GM18951 (cell line): ENCODE data around the gene CNR1.
A peak's percentile ranks its signal among the peaks of the same experiment; 100 is the strongest.
"Not testable (repeated sequence)": the region's sequence is repeated elsewhere in the genome, so short reads cannot be mapped to it uniquely, and the experiment has no call there.

ENCODE experiments used
- POLR2A ChIP-seq: IDR thresholded peaks from 4 replicates; pipeline ENCODE4 v1.6.1; 2011; ENCODE audit warnings: mild to moderate bottlenecking; ENCODE audit not compliant: insufficient read length, insufficient read depth; ENCODE audit errors: extremely low read depth
- in situ Hi-C: fragments of 300-500 bp; cut with MboI; formaldehyde crosslinking; loops from one replicate; pipeline ENCODE4 v1.12.0; 2022; ENCODE audit warnings: low sequenced_read_pairs, mixed read lengths, inconsistent platforms; ENCODE audit not compliant: unreplicated experiment

CNR1 gene

DNA sequence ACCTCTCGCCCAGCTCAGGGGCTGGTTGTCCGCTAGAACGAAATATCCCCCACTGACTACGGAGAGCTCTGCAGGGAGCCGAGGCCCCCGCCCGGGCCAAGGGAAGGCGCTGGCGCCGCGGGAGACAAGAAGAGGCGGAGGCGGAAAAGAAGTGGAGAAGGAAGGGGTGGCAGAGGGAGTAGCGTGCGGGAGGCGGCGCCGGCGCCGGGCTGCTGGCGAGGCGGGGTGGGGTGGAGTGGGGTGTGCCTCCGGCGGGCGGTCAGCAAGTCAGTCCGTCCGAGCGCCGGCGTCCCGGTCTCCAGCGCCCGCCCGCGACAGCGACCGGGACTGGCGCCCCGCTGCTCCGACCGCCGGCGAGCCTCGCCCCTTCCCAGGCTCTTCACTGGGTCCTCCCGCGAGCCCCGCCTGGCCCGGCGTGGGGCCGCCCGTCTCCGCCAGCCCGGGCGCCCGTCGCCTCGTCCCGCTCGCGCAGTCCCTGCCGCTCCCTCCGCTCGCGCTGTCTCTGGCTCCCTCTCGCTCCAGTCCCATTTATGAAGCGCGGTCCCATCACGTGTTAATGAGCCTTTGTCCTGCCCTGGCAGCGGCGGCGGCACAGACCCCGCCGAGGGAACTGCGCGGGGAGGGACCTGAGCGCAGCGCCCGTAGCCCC, at the start of gene CNR1:
Gene CNR1, minus strand, starts transcription at position 504 of the 649 bp plus-strand sequence. CDS start 21,073 bp downstream, outside the sequence.
- peak; percentile 78 for TF ChIP-seq POLR2A
- in situ Hi-C loops, result no loop called here

DNA sequence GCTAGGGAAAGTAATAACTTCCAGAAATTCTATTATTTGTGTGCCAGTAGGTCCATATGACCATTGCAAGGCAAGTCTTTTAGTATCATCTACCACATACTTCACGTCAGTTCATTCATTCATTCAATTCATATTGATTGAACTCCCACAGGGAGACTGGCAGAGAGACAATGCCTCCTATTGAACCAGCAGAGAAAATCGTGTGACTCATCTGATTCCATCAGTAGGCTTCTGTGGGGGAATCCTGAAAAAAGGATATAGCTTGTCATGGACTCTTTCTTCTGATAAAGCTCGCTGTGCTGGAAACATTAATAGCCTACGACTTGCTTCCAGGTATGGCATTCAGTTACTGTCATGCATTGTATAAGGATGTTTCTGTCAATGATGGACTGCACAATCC, 45.3 kb upstream of the CNR1 start:
- no peak for TF ChIP-seq POLR2A
- in situ Hi-C loops, result no loop called here

DNA sequence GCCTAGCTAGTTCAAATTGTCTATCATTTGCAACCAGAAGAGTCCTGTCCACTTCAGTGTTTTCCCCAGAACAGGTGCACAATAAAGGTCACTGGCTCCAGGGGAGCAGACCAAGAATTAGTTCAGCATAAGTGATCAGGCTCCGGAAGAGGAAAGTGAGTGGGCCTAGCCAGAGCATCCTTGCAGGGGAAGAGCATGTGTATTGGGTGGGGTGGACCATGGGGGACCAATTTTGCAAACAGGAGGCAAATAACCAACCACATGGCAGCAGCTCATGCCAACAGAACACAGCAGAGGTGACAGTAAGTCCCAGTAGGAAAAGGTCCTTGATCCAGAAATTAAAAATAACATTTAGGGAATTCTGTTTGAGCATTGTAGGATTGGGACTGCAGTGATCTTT, 43.2 kb upstream of the CNR1 start:
- no peak for TF ChIP-seq POLR2A
- in situ Hi-C loops, result no loop called here

DNA sequence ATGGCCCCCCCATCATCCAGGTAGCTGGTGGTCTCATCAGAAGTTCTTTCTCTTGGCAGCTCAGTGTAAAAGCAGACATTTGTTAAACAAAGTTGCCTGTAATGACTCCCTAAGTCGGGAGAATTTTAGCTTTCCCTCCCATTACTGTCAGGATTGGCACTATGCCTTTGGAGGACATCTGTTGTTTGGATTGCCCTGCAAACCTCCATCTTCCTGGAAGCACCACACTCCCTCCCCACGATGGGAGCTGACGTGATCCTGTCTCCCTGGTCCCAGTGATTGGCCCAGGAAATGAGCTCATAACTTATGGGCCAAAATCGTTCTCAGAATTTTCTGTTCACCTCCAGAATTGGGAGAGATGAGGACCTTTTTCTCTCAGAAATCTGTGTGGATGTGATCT, 42.6 kb upstream of the CNR1 start:
- TF ChIP-seq POLR2A, result no peak
- in situ Hi-C loops, result no loop called here

DNA sequence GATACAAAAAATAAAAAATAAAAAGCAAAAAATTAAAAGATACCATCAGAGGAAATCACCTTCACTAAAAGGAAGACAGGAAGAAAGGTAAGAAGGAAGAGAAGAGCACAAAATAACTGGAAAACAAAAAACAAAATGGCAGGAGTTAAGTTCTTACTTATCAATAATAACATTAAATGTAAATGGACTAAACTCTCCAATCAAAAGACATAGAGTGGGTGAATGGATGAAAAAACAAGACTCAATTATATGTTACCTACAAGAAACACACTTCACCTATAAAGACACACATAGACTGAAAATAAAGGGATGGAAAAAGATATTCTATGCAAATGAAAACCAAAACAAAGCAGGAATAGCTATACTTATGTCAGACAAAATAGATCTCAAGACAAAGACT, 35.6 kb upstream of the CNR1 start:
- in situ Hi-C loops, result not testable (repeated sequence)

DNA sequence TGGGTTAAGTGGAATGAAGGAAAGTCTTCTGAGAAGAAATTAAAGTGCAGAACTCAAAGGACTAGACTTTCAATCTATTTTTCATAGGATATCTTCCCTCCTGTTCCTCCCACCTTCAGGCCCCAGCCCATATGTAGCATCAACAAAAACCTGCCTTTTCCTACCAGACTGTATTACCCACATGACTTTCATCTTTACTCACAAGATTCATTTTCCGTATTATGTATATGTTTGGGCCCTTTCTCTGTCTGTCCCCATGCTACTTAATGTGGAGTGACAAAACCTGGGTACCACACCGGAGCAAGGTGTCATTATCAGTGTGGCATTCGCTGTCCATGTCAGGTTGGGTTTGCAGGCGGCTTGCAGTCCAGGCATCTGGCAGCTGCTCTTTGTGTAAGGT, 18.8 kb upstream of the CNR1 start:
- no peak for TF ChIP-seq POLR2A
- in situ Hi-C loops, result no loop called here

DNA sequence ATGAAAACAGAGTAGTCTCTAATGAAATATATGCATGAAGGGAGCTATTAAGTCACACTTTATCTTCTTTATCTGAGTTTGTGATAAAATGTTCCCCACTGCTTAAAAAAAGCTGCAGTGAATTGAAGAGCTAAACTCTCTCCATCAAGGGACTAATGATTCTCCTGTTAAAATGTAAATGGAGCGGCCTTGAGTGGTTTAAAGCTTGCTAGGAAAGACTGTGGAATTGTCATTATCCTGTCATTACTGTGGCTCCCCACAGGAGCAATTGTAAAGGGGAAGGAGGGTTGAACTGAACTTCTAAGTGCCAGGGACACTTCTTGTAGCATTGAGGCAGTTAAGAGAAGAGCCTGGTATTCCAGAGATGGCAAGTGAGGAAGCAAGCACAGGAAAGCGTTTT, 17.3 kb upstream of the CNR1 start:
- TF ChIP-seq POLR2A, result no peak
- in situ Hi-C loops, result no loop called here

DNA sequence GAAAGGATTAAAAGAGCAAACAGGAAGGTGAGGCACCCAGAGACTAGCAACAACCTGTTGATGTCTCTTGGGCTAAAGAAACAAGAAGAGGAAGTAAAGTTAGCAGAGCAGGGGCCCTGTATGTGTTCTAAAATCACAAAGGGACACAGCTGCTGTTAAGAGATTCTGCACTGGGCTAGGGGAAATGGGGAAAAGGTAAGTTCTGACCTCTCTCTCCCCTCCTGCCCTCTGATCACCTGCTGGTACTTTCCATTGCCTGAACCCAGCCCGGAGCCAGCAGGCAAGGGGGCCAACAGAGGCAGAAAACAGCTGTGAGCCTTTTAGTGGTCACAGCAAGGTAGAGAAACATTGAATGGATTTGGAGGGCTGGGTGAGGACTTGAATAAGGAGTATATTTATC, 13.5 kb upstream of the CNR1 start:
- TF ChIP-seq POLR2A, result no peak
- in situ Hi-C loops, result no loop called here

DNA sequence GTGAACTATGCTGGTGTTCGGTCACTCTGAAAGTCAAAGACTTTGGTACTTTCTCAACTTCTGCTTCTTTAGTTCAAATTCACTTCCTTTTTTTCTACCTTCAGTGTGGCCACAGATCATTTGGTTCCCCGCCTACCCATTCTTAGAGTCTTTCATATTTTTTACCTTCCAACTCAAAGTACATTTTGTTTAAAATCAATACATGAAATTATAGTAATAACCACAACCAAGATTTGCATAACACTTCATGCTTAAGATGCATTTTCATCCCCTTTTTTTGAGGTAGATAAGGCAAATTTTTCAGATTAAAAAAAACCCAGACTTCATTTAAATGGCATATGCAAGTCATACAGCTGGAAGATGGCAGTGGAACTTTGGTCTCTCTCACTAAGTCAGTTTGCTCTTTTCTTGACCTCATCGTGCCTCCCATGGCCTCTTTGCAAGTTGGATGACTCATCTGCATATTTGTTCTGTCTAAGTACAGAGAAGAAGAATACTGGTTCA, 11.9 kb upstream of the CNR1 start:
- TF ChIP-seq POLR2A, result peak; percentile 7
- in situ Hi-C loops, result no loop called here

DNA sequence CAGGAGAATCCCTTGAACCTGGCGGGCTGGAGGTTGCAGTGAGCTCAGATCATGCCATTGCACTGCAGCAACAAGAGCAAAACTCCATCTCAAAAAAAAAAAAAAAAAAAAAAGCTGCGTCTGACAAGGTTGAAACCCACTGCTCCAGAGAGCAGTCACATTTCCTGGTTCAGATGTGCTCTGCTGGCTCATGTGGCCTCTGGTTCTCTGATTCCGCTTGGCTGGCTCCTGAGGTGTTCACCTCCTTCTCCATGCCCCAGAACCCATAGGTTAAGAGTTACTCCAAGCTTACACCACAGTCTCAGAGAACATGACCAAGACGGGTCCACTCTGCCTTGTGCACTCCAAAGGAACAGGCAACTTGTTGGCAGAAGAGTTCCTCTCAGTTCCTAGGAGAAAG, 8.8 kb upstream of the CNR1 start:
- no peak for TF ChIP-seq POLR2A
- in situ Hi-C loops, result no loop called here

DNA sequence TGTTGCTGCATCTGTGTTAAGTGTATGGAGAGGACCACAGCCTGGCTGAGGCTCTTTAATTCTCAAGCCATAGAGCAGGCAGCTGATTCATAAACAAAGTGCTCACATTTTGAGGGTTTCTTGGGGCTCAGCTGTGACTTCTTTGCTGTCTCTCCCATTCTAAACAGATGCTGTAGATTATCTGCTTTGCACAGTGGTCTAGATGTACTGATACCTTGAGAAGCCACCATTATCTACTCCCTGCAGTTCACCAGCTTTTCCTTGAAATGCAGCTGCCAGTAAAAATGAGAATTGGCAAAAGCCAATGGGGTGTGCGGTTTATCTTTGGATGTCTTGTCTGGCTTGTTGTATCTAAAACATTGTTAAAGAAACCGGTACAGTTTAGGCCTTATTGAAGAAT, 5.2 kb upstream of the CNR1 start:
- no peak for TF ChIP-seq POLR2A
- in situ Hi-C loops, result no loop called here

DNA sequence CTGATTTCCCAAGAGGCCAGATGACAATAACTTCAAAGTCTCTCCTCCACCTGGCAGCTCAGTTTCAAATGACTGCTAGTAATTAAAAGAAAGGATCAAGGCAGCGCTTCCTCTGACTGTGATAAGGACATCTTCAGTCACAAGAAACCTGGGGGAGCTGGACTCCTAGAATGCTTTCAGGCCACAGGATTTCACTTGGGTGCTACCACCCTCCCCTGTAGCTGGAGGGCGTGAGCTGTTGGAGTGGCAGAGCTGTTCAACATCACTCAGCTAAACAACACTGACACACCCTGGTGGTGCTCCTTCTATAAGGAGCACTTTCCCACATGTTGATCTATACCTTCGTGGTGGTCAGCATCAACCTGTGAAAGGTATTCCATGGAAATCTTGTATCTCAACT, 2.2 kb upstream of the CNR1 start:
- in situ Hi-C loops, result no loop called here

DNA sequence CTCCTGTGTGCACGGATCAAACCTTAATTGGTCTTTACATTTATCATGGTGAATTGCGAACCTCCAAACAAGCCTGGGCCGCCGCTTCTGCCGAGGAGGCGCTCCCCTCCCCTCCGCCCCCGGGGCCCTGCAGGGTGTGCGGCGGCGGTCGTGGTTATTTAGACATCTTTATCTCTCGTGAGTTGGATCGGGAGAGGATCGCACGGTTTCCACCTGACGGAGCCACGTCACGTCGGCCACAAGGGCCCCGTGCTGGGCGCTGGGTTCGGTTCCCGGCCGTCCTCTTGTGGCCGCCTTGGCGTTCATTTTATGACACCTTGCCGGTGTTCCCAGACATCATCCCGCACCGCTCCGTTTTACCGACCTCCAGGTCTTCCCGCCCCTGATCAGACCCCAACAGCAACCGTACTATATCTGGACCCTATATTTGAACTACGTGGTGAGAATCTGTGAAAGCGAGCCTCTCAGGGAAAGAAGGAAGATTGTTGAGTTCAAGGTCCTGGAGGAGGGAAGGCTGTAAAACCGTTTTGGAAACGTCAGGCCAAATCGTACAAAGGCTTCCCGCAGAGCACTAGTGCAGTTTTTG, 1.3 kb upstream of the CNR1 start:
- TF ChIP-seq POLR2A, result no peak
- in situ Hi-C loops, result no loop called here

More for the DNA sequence above, 2.2 kb upstream of the CNR1 start:
- TF ChIP-seq POLR2A, result no peak
